DND-41 (cell line): ENCODE measurements around the gene UTP18.

ENCODE experiments used
- ATAC-seq: fragments of 200-7000 bp; cut with Tn5 transposase; 3 replicates; pipeline ENCODE4 v1.9.1; 2021; ENCODE audit warnings: low read depth; ENCODE audit not compliant: insufficient read depth
- DNase-seq: peaks from one replicate; pipeline ENCODE4 v3.0.0-alpha.2; 2020
- H2AFZ ChIP-seq: 2 replicates; pipeline ENCODE4 v1.6.0; 2012; ENCODE audit warnings: low read depth, low read length
- H3K27ac ChIP-seq: 2 replicates; pipeline ENCODE4 v1.5.1; 2012; ENCODE audit warnings: low read length, inconsistent platforms
- H3K27me3 ChIP-seq: fragments of 200-600 bp; sonication (generic); 2 replicates; pipeline ENCODE4 v1.6.0; 2012; ENCODE audit warnings: low read length, mild to moderate bottlenecking, inconsistent platforms; ENCODE audit not compliant: insufficient read depth, poor library complexity
- H3K36me3 ChIP-seq: 2 replicates; pipeline ENCODE4 v1.5.1; 2012; ENCODE audit warnings: low read length, inconsistent platforms; ENCODE audit not compliant: insufficient read depth
- H3K4me1 ChIP-seq: 2 replicates; pipeline ENCODE4 v1.5.1; 2012; ENCODE audit warnings: mild to moderate bottlenecking, low read length; ENCODE audit not compliant: insufficient read depth
- H3K4me2 ChIP-seq: 2 replicates; pipeline ENCODE4 v1.6.0; 2012; ENCODE audit warnings: mild to moderate bottlenecking, moderate library complexity, low read length, inconsistent platforms; ENCODE audit not compliant: insufficient read depth
- H3K4me3 ChIP-seq, 2 experiments: fragments of 200-600 bp in 1 of 2; shearing (Covaris generic) in 1 of 2; 2 replicates each; pipeline ENCODE4 v1.5.1; 2012 to 2016; ENCODE audit warnings: inconsistent platforms in 2 of 2, low read length in 2 of 2, mild to moderate bottlenecking in 2 of 2, low read depth in 1 of 2, moderate library complexity in 1 of 2
- H3K79me2 ChIP-seq: 2 replicates; pipeline ENCODE4 v1.6.0; 2012; ENCODE audit warnings: low read length, inconsistent platforms; ENCODE audit not compliant: insufficient read depth
- H3K9ac ChIP-seq: 2 replicates; pipeline ENCODE4 v1.6.0; 2012; ENCODE audit warnings: low read depth, mild to moderate bottlenecking, inconsistent platforms, low read length, moderate library complexity
- H3K9me3 ChIP-seq: 2 replicates; pipeline ENCODE4 v1.5.1; 2012; ENCODE audit warnings: low read length, moderate library complexity, mild to moderate bottlenecking, inconsistent platforms; ENCODE audit not compliant: insufficient read depth, severe bottlenecking
- H4K20me1 ChIP-seq: 2 replicates; pipeline ENCODE4 v1.6.0; 2012; ENCODE audit warnings: low read length; ENCODE audit not compliant: insufficient read depth
- CTCF ChIP-seq: IDR thresholded peaks from 2 replicates; pipeline ENCODE4 v1.5.1; 2012; ENCODE audit warnings: borderline replicate concordance, low read length, moderate library complexity, mild to moderate bottlenecking; ENCODE audit not compliant: poor library complexity, severe bottlenecking; ENCODE audit errors: extremely low read depth
- EZH2 ChIP-seq: IDR thresholded peaks from 3 replicates; pipeline ENCODE4 v1.6.1; 2012; ENCODE audit warnings: borderline replicate concordance, low read depth, mild to moderate bottlenecking, moderate library complexity, low read length, inconsistent platforms; ENCODE audit not compliant: severe bottlenecking

Gene UTP18

DNA sequence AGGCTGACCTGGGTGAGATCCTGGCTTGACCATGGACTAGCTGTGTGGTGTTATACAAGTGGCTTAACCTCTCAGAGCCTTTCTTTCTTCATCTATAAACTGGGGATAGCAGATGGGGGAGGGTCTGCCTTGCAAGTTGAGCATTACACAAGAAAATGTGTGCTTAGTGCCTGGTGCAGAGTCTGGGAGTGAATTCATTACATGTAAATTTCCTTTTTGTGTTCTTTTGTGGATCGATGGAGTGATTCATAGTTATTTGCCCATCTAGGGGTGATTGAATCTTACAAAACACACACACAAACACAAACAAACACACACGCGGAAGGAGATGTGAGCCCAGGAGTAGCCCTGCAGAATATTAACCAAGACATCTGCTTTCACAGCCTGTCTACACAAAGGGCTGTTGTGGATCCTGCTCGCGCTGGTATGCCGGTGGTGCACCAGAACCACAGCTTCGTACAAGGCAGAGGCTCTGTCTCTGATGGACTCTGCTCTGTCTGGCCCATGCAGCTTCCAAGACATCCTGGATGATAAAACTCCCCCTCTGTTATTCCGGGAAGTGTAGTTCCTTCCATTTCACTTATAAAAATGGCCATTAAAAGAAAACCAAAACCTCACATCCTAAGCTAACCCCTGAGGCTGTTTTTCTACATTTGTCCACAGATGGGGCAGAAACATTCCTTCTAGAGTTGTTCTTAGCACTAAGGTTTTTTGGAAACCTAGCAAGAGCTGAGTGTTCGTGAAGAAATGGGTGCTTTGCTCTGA, 86.1 kb downstream of the UTP18 start:
- H3K4me2 ChIP-seq = no peak overlapping the region
- no peak for DNase-seq
- no peaks in the 10 kb centered on the region for H3K9me3 ChIP-seq
- H3K36me3 ChIP-seq = no peaks in the 10 kb centered on the region
- H3K4me3 ChIP-seq = no peak overlapping the region
- peaks cover 25% of the 10 kb centered on the region for H3K27me3 ChIP-seq
- no peaks in the 10 kb centered on the region for H3K79me2 ChIP-seq
- H3K4me1 ChIP-seq = no peaks in the 10 kb centered on the region
- H4K20me1 ChIP-seq = no peaks in the 10 kb centered on the region
- no peak overlapping the region for H3K9ac ChIP-seq
- ATAC-seq = no peak
- TF ChIP-seq CTCF (no peak), EZH2 (no peak)
- no peak overlapping the region for H3K27ac ChIP-seq
- H2AFZ ChIP-seq = no peak overlapping the region
